Lung (tissue), 12 donors: ENCODE results near the gene GTF3A. TPM values are rescaled to one million over a fixed set of nuclear protein-coding genes. Genes with fewer than 3 reads are reported as not detected.

Experiments
- ATAC-seq: fragments of 200-7000 bp; cut with Tn5 transposase; one replicate; pipeline ENCODE4 v1.9.1; 2020; ENCODE audit warnings: moderate number of reproducible peaks; ENCODE audit not compliant: insufficient read depth, low FRiP score
- DNase-seq, 3 donors: peaks; one replicate each; pipeline ENCODE4 v3.0.0-alpha.2; 2013 to 2017
- H3K27ac ChIP-seq, 2 donors: one replicate each; pipeline ENCODE4 v1.5.1; 2013; ENCODE audit warnings: mild to moderate bottlenecking in 2 of 2, moderate library complexity in 2 of 2, control low read depth in 1 of 2, inconsistent platforms in 1 of 2, low read depth in 1 of 2, low read length in 1 of 2
- H3K27me3 ChIP-seq, 3 donors: one replicate each; pipeline ENCODE4 v1.5.1; 2013; ENCODE audit warnings: low read length in 2 of 3; ENCODE audit not compliant: control insufficient read depth in 3 of 3, insufficient read depth in 3 of 3
- H3K36me3 ChIP-seq, 4 donors: one replicate each; pipeline ENCODE4 v1.5.1; 2013; ENCODE audit warnings: low read length in 4 of 4, mild to moderate bottlenecking in 1 of 4, moderate library complexity in 1 of 4; ENCODE audit not compliant: control insufficient read depth in 4 of 4, insufficient read depth in 4 of 4
- H3K4me1 ChIP-seq, 5 donors: one replicate each; pipeline ENCODE4 v1.5.1; 2013; ENCODE audit warnings: low read length in 5 of 5, mild to moderate bottlenecking in 2 of 5, moderate library complexity in 1 of 5; ENCODE audit not compliant: control insufficient read depth in 5 of 5, insufficient read depth in 5 of 5
- H3K4me3 ChIP-seq: one replicate; pipeline ENCODE4 v1.5.1; 2013; ENCODE audit warnings: mild to moderate bottlenecking, control low read depth, moderate library complexity
- H3K9ac ChIP-seq, 2 donors: one replicate each; pipeline ENCODE4 v1.5.1; 2013; ENCODE audit warnings: low read length in 2 of 2, control low read depth in 1 of 2; ENCODE audit not compliant: insufficient read depth in 1 of 2
- H3K9me3 ChIP-seq, 4 donors: one replicate each; pipeline ENCODE4 v1.5.1; 2013; ENCODE audit warnings: low read length in 3 of 4, mild to moderate bottlenecking in 1 of 4, moderate library complexity in 1 of 4; ENCODE audit not compliant: control insufficient read depth in 4 of 4, insufficient read depth in 3 of 4
- CTCF ChIP-seq: IDR thresholded peaks from 2 replicates; pipeline ENCODE4 v1.5.1; 2012; ENCODE audit warnings: mild to moderate bottlenecking; ENCODE audit errors: control extremely low read depth, extremely low read depth
- WGBS, 2 donors: extraction: QIAGEN DNeasy Blood & Tissue Kit; methylation state at CpG; one replicate each; pipeline ENCODE4 v1.1.7; 2013; 5-methylcytosine and 5-hydroxymethylcytosine counted together
- polyA plus RNA-seq, 2 donors: library from polyadenylated mRNA; stranded (reverse); fragments of 200-250 nt; gene quantifications; one replicate each; pipeline ENCODE4 v1.2.1, GENCODE V29; 2013
- total RNA-seq, 2 donors: library from RNA; depleted of rRNA in 1 of 2; stranded (reverse); fragments of >200 nt in 1 of 2; gene quantifications; one replicate each; pipeline ENCODE4 v1.2.1, GENCODE V29; 2014 to 2021
- donor health status: control.
- donor health status: control.
- donor health status: Bipolar disorder and iron deficiency.
- donor health status: healthy.
- donor health status: DM: yes; HTN: yes; CAD: no.

The GTF3A gene
- total and polyA plus RNA-seq, 4 donors = 38.2 to 241 (median 111) TPM

- no peak for DNase-seq
- H3K9me3 ChIP-seq = no peaks in the 10 kb centered on the region
- peaks cover 0 to 5% (median 3%) of the 10 kb centered on the region in 3 donors for H3K27me3 ChIP-seq
- 92 to 93% methylated on average over 8 of the region's 8 CpGs for WGBS, 2 donors
- no peak for ATAC-seq
- no peak overlapping the region for H3K4me3 ChIP-seq
- no peak overlapping the region for H3K9ac ChIP-seq
- no peaks in the 10 kb centered on the region for H3K36me3 ChIP-seq
- no peak for TF ChIP-seq CTCF
- H3K27ac ChIP-seq = no peak overlapping the region
- H3K4me1 ChIP-seq = peaks cover 0 to 18% (median 11%) of the 10 kb centered on the region in 5 donors
Observed at GRCh38 chr13:27421101-27421871, 3.1 kb upstream of the GTF3A start.

DNA sequence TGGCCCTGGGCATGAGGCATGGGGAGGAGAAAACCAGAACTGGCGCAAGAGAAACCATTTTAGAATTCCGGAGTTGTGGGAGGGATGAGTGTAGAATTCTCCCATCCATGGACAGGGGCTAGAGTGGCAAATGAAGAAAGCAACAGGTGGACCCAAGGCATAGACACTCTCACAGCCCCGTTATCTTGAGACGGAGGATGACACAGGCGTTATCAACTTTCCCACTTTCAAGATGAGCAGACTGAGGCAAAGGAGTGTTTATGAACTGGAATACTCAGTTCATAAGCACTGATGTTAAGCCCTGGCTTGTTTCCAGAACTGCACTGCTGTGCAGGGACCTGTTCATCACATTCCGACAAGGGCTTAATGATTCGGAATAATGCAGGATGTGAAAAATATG, 1.1 kb upstream of the GTF3A start:
- 85 to 94% methylated on average over 7 of the region's 7 CpGs for WGBS, 2 donors
- Histone ChIP-seq H3K27ac (no peak overlapping the region), H3K9me3 (no peaks in the 10 kb centered on the region), H3K9ac (no peak overlapping the region), H3K4me1 (peaks cover 0 to 23% (median 19%) of the 10 kb centered on the region in 5 donors), H3K4me3 (no peak overlapping the region), H3K27me3 (no peaks in the 10 kb centered on the region), H3K36me3 (peaks cover 0 to 9% (median 3%) of the 10 kb centered on the region in 4 donors)
- peak in 1 of 3 donors; percentile 12 for DNase-seq
- TF ChIP-seq CTCF = no peak
- no peak for ATAC-seq

DNA sequence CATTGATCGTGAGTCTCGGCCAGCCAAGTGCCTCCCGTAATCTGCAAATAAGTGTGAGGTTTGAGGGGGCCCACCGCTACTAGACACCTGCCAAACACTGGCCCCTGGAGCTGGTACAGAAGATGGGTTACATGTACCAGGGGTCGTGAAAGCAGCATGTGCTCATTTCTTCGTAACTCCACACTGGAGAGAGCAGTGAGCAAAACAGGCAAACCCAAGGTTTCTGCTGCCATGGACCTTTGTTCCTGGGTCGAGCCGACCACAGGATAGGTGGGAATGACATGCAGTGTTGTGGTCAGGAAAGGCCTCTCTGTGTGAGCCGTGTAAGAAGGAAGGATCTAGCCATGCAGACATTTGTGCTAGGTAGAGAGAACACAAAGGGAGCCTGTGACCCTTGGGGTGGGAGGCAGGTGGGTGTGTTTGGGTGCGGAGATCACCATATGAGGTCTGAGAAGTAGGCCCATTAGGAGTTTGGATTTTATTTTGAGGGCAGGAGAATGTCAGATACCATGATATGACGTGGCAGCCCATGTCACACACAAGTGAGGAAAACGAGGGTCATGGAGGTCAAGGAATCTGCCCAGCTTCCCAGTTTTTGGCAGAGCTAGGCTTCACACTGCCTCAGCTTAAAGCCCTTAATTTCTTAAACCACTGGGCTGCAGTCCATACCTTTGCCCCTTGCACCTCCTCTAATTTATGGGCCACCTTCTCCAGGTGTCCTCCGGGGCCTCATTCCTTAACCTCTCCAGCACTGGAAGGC, 919 bp downstream of the GTF3A start:
- DNase-seq (no peak), ATAC-seq (no peak)
- TF ChIP-seq CTCF = no peak
- H3K36me3 ChIP-seq = peaks cover 3 to 15% (median 7%) of the 10 kb centered on the region in 4 donors
- H3K4me1 ChIP-seq = peaks cover 0 to 23% (median 19%) of the 10 kb centered on the region in 5 donors
- H3K4me3 ChIP-seq = peak overlapping the region; percentile 73
- peak overlapping the region; percentile 14 to 50 for H3K9ac ChIP-seq
- no peaks in the 10 kb centered on the region for H3K9me3 ChIP-seq
- H3K27ac ChIP-seq = peak overlapping the region; percentile 88 to 95
- no peaks in the 10 kb centered on the region for H3K27me3 ChIP-seq
- 21 to 23% methylated on average over 13 of the region's 13 CpGs for WGBS, 2 donors
